NB4 (cell line): Measurements from ENCODE around the gene SS18.

Experiments
- DNase-seq: peaks from one replicate; pipeline ENCODE4 v3.0.0; 2010; ENCODE audit warnings: low read depth
- H3K4me3 ChIP-seq: one replicate; pipeline ENCODE4 v1.5.1; 2011; ENCODE audit warnings: mild to moderate bottlenecking, low read depth, low read length, moderate library complexity
- MYC ChIP-seq: IDR thresholded peaks from 2 replicates; pipeline ENCODE4 v1.6.1; 2011; ENCODE audit warnings: low read depth, low read length
- POLR2A ChIP-seq: IDR thresholded peaks from 2 replicates; pipeline ENCODE4 v1.6.1; 2011; ENCODE audit warnings: mild to moderate bottlenecking; ENCODE audit not compliant: insufficient read length; ENCODE audit errors: extremely low read depth
- TF ChIP-seq, protein P1 (sequence below): IDR thresholded peaks from 2 replicates; pipeline ENCODE4 v1.6.1; 2011; ENCODE audit warnings: low read depth, low read length
- TF ChIP-seq, protein P2 (sequence below): IDR thresholded peaks from one replicate; pipeline ENCODE4 v1.5.1; 2012; ENCODE audit warnings: low read depth, low read length

The SS18 gene

DNA sequence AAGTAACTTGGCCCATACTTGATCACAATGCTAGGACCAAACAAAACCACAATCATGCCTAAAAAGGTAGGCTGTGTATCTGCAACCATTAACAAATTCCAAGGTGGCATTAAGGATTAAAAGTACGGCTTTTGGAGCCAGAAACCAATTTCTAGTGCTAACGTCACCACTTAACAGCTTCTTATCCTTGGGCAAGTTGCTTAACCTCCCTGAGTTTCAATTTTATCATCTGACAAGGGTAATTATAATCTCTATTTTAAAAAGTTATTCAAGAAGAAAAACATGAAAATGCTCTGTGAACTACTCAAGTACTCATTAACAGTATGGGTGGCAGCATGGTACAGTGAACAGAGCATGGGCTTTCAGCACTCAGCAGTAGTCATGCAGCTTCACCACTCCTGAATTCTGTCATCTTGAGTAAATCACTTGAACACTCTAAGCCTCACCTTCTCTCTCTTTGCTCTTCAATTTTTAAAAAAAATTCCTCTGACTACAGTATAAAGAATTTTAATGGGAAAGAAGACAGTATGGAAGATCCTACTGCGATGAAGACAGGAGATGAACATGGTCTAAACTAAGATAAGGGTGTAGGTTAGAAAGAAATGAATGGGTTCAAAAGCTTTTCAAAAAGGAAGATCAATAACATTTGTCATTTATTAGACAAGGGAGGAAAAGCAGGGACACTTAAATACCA is 69.2 kb downstream of the SS18 start:
- no peak for DNase-seq
- H3K4me3 ChIP-seq = no peak overlapping the region
- TF ChIP-seq, protein P1, sequence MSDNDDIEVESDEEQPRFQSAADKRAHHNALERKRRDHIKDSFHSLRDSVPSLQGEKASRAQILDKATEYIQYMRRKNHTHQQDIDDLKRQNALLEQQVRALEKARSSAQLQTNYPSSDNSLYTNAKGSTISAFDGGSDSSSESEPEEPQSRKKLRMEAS = no peak
- no peak for TF ChIP-seq MYC
- TF ChIP-seq, protein P2, sequence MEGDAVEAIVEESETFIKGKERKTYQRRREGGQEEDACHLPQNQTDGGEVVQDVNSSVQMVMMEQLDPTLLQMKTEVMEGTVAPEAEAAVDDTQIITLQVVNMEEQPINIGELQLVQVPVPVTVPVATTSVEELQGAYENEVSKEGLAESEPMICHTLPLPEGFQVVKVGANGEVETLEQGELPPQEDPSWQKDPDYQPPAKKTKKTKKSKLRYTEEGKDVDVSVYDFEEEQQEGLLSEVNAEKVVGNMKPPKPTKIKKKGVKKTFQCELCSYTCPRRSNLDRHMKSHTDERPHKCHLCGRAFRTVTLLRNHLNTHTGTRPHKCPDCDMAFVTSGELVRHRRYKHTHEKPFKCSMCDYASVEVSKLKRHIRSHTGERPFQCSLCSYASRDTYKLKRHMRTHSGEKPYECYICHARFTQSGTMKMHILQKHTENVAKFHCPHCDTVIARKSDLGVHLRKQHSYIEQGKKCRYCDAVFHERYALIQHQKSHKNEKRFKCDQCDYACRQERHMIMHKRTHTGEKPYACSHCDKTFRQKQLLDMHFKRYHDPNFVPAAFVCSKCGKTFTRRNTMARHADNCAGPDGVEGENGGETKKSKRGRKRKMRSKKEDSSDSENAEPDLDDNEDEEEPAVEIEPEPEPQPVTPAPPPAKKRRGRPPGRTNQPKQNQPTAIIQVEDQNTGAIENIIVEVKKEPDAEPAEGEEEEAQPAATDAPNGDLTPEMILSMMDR = no peak
- no peak for TF ChIP-seq POLR2A

DNA sequence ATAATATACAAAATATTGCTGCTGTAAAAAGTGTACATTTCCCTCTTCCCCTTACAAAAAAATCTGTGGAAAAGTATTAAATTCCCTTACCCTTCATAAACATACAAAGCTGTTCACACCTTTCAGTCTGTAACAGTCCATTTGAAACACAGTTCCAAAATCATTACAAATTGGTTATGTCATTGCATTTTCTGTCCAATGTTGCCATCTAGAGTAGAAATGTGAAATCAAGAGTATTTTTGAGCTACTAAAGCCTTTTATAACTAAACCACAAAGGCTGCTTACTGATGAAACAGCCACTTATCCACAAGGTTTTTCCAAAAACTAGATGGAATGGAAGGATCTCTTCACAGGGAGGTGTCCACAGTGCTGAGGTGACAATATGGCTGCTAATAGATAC is 72.5 kb downstream of the SS18 start:
- peak; percentile 4 for DNase-seq
- H3K4me3 ChIP-seq = no peak overlapping the region
- TF ChIP-seq, protein P2 = no peak
- TF ChIP-seq, protein P1 = no peak

DNA sequence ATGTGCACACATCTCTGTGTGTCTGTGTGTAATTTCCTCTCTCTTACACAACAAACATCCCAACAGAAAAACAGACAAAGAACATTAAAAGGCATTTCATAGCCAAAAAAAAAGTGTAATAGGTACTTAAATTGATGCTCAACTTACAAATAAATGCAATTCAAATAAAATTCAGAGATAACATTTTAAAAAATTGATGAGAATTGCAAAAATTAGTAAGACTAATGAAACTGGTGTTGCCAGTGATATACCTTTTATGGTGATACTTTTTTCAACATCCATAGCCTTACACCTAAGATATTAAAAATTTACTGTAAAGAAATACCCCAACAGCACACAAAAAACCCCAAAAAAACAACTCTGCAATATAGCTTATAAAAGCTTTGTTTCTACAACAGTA is 76.0 kb downstream of the SS18 start:
- DNase-seq = no peak
- H3K4me3 ChIP-seq = no peak overlapping the region
- TF ChIP-seq, protein P1 = no peak
- TF ChIP-seq POLR2A = no peak
- TF ChIP-seq, protein P2 = no peak
- no peak for TF ChIP-seq MYC

DNA sequence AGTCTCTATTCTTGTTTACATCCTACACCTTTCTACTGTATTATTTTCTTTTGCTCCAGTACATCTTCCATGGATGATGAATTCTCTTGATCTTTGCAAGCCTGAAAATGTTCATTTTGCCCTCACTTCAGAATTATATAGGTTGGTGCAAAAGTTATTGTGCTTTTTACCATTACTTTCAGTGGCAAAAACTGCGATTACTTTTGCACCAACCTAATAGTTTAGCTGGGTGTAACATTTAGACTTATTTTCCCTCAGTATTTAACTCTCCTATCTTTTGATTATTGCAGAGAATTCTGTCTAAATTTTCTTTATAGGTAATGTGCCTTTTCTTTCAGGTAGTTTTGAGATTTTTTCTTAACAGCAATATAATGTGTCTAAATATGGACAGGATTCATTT is 81.8 kb downstream of the SS18 start:
- no peak for TF ChIP-seq POLR2A
- TF ChIP-seq, protein P2 = no peak
- TF ChIP-seq MYC = no peak
- TF ChIP-seq, protein P1 = no peak
- H3K4me3 ChIP-seq = no peak overlapping the region
- no peak for DNase-seq

DNA sequence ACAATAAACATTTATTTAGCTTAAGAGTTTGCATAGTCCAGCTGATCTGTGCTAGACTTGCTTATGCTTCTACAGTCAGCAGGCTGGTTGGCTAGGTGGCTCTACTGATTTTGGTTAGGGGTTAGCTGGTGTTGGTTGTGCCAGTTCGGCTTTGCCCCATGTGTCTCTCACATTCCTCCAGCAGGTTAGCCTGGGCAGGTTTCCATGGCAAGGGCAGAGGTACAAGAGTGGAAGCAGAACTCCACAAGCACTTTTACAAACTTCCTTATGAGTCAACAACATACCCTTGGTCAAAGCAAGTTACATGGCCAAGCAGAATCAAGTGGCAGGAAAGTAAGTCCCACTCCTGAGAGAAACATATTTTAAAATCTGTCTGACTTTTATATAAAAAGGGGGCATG is 82.3 kb downstream of the SS18 start:
- H3K4me3 ChIP-seq = no peak overlapping the region
- DNase-seq = no peak
- TF ChIP-seq POLR2A = no peak
- TF ChIP-seq, protein P1 = no peak
- TF ChIP-seq MYC = no peak
- TF ChIP-seq, protein P2 = no peak
